Measurements from ENCODE around the gene DPM2.

GRCh38 chr9:127971357-127972235, 33.9 kb upstream of the DPM2 start:
- TF ChIP-seq POLR2A (IDR thresholded peaks at IDR 0.05; ENCODE audit: low read length): no peak
- no peak for TF ChIP-seq GATA1 (IDR thresholded peaks at IDR 0.05; ENCODE audit: low read depth, low read length)
